BE2C (cell line): ENCODE measurements around the gene TREX2.

ENCODE experiments used
- DNase-seq: peaks from one replicate; pipeline ENCODE4 v3.0.0-alpha.2; 2020
- H3K27me3 ChIP-seq: fragments of 250-450 bp; sonication (Bioruptor Pico); 2 replicates; pipeline ENCODE4 v1.5.1; 2020; ENCODE audit warnings: mild to moderate bottlenecking
- H3K36me3 ChIP-seq: fragments of 250-450 bp; sonication (Bioruptor Pico); 2 replicates; pipeline ENCODE4 v1.5.1; 2020; ENCODE audit warnings: mild to moderate bottlenecking
- H3K4me1 ChIP-seq: fragments of 250-450 bp; sonication (Bioruptor Pico); 2 replicates; pipeline ENCODE4 v1.5.1; 2020
- H3K4me3 ChIP-seq: 2 replicates; pipeline ENCODE4 v1.5.1; 2011; ENCODE audit warnings: low read depth, low read length
- H3K9me3 ChIP-seq: fragments of 250-450 bp; sonication (Bioruptor Pico); 2 replicates; pipeline ENCODE4 v1.5.1; 2020
- TF ChIP-seq, protein P1 (sequence below): IDR thresholded peaks from 2 replicates; pipeline ENCODE4 v1.5.1; 2012; ENCODE audit warnings: mild to moderate bottlenecking, low read depth, low read length

TREX2 gene

DNA sequence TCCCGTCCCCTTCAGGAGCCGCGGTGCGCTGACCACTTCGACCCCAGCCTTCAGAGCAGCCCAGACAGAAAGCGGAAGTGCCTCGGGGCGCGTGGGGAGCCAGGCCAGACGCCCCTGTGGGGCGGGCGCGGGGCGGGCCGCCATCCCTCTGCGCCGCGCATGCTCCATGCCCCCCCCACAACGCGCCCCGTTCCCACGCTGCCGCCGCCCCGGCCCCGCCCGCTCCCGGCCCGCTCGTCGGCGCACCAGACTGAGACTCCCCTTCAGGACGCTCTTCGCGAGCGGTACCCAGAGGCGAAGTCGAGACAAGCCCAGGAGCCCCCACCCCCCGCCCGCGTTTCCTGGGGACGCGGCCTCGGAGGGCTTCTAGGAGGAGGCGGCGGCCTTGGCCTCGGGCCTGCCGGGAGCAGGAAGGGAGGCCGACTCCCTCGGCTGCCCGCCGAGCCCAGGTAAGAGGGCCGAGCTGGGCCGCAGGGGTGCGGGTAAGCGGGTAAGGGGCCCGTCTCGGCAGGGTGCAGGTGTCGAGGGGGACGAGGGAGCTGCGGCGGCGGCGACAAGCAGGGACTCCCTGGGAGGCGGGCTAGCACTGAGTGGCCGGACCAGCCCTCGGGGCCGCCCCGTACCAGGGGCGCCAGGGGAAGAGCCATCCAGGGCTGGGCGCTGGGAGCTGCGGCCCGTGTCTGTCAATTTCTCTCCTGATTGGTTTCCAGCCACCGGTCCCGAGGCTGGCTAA, 34.4 kb downstream of the TREX2 start, which contains the start of gene ZFP92:
Gene ZFP92, plus strand, starts transcription at position 218 of the 733 bp plus-strand sequence. CDS start 6,851 bp downstream, outside the sequence.
- Histone ChIP-seq H3K9me3 (no peaks in the 10 kb centered on the region), H3K36me3 (no peaks in the 10 kb centered on the region), H3K27me3 (peaks cover 8% of the 10 kb centered on the region), H3K4me3 (peak within 1 kb of the TSS; percentile 33), H3K4me1 (no peaks in the 10 kb centered on the region)
- DNase-seq: no peak
- TF ChIP-seq, protein P1, sequence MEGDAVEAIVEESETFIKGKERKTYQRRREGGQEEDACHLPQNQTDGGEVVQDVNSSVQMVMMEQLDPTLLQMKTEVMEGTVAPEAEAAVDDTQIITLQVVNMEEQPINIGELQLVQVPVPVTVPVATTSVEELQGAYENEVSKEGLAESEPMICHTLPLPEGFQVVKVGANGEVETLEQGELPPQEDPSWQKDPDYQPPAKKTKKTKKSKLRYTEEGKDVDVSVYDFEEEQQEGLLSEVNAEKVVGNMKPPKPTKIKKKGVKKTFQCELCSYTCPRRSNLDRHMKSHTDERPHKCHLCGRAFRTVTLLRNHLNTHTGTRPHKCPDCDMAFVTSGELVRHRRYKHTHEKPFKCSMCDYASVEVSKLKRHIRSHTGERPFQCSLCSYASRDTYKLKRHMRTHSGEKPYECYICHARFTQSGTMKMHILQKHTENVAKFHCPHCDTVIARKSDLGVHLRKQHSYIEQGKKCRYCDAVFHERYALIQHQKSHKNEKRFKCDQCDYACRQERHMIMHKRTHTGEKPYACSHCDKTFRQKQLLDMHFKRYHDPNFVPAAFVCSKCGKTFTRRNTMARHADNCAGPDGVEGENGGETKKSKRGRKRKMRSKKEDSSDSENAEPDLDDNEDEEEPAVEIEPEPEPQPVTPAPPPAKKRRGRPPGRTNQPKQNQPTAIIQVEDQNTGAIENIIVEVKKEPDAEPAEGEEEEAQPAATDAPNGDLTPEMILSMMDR: no peak

DNA sequence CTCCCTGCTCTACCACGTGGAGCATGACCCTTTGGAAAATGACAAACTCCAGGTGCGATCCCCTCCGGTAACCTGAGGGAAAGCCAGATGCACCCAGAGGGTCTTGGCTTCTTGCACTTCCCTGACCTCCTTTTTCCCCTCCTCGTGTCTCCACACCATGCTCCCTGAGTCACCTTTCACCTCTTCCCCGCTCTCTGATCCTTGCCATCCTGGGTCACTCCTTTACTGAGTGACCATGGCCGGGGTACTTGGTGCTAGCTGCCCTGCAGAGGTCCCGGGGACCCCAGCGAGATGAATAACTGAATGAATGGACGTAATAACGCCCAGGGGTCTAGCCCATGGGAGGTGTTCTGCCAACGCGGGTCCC, 35.0 kb downstream of the TREX2 start:
- no peaks in the 10 kb centered on the region for H3K4me1 ChIP-seq
- H3K27me3 ChIP-seq: peaks cover 8% of the 10 kb centered on the region
- no peaks in the 10 kb centered on the region for H3K36me3 ChIP-seq
- no peak for DNase-seq
- TF ChIP-seq, protein P1: no peak
- H3K4me3 ChIP-seq: no peak overlapping the region
- no peaks in the 10 kb centered on the region for H3K9me3 ChIP-seq

GRCh38 chrX:153410373-153410772, 35.5 kb downstream of the TREX2 start:
- Histone ChIP-seq H3K4me3 (no peak overlapping the region), H3K9me3 (no peaks in the 10 kb centered on the region), H3K4me1 (no peaks in the 10 kb centered on the region), H3K27me3 (peaks cover 8% of the 10 kb centered on the region), H3K36me3 (no peaks in the 10 kb centered on the region)
- no peak for DNase-seq
- TF ChIP-seq, protein P1: no peak

DNA sequence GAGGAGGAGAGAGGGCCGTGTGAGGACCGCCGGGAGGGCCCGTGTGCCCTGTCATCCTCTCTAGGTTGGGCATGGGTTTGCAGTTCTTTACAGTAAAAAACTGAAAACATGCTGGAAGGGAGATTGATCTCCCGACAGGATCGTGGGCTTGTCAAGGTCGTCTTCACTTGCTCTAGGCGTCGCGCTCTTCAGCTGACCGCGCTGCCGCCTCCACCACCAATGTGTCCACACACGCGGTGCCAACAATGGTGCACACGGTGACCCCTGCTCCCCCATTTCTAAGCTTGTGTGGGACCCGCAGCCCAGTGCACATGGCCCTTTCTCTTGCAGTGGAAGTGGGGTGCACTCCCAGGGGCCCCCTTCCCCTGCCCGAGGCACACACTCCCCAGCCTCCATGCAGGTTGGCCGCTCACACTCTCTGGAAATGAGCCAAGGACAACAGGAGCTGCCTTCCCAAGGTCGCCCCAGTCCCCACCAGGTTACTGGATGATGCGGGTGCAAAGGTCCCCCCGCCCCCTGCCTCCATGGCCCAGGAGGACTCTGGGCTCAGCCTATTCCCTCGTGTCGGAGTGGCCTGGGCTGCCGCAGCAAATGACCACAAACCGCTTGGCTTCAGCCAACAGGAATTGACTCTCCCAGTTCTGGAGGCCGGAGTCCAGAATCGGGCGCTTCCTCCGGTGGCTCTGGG, 36.3 kb downstream of the TREX2 start:
- H3K4me1 ChIP-seq: no peaks in the 10 kb centered on the region
- no peaks in the 10 kb centered on the region for H3K9me3 ChIP-seq
- H3K4me3 ChIP-seq: no peak overlapping the region
- DNase-seq: no peak
- TF ChIP-seq, protein P1: no peak
- peaks cover 8% of the 10 kb centered on the region for H3K27me3 ChIP-seq
- H3K36me3 ChIP-seq: no peaks in the 10 kb centered on the region

DNA sequence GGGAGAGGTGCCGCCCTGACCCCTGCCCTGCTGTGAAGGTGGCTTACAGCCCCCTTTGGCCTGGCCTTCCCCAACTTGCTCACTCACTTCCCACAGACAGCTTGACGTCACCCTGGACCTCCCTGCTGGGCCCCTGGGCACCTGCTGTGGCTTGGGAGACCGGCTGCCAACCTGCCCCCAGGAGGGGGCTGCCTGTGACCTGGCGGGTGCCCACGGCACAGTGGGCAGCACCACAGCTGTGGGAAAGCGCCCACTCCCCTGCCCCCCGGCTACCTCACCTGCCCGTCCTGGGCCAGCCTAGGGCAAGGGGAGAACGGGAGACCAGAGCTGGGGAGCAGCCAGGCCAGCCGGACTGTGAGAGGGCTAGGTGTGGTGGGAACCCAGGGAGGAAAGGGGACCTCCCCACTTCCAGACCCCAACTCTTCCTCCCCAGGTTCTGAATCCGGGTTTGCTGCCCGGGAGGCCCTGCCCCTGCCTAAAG, 36.9 kb downstream of the TREX2 start:
- no peak for DNase-seq
- TF ChIP-seq, protein P1: no peak
- H3K4me3 ChIP-seq: no peak overlapping the region
- peaks cover 8% of the 10 kb centered on the region for H3K27me3 ChIP-seq
- no peaks in the 10 kb centered on the region for H3K36me3 ChIP-seq
- no peaks in the 10 kb centered on the region for H3K9me3 ChIP-seq
- H3K4me1 ChIP-seq: no peaks in the 10 kb centered on the region

- DNase-seq: no peak
- no peaks in the 10 kb centered on the region for H3K4me1 ChIP-seq
- H3K9me3 ChIP-seq: no peaks in the 10 kb centered on the region
- H3K36me3 ChIP-seq: no peaks in the 10 kb centered on the region
- peaks cover 8% of the 10 kb centered on the region for H3K27me3 ChIP-seq
- TF ChIP-seq, protein P1: no peak
- H3K4me3 ChIP-seq: no peak overlapping the region
These were observed 37.6 kb downstream of the TREX2 start for GRCh38 chrX:153408221-153408721.
